Esophagus muscularis mucosa (tissue), 4 donors: ENCODE data around the gene PSMD6.

Experiments used
- EP300 ChIP-seq: sonication (generic); formaldehyde crosslinking; IDR thresholded peaks from one replicate; pipeline ENCODE4 v1.6.1; 2017; ENCODE audit warnings: antibody characterized with exemption
- POLR2A ChIP-seq: fragments of 450-650 bp; IDR thresholded peaks from one replicate; pipeline ENCODE4 v1.6.1; 2017; ENCODE audit warnings: antibody characterized with exemption, moderate library complexity, mild to moderate bottlenecking, low read depth
- POLR2AphosphoS5 ChIP-seq, 2 donors: sonication (generic); formaldehyde crosslinking; IDR thresholded peaks; one replicate each; pipeline ENCODE4 v1.6.1; 2017; ENCODE audit warnings: antibody characterized with exemption in 2 of 2
- TF ChIP-seq, protein P1 (sequence below), 3 experiments: fragments of 200-600 bp in 2 of 3; fragments of 450-650 bp in 1 of 3; sonication (generic) in 2 of 3; IDR thresholded peaks; one replicate each; pipeline ENCODE4 v1.5.1; 2017 to 2019; ENCODE audit warnings: antibody characterized with exemption in 3 of 3, mild to moderate bottlenecking in 2 of 3, moderate library complexity in 1 of 3

- TF ChIP-seq POLR2AphosphoS5 (IDR thresholded peaks at IDR 0.05) (no peak), EP300 (no peak), POLR2A (no peak)
- TF ChIP-seq, protein P1, sequence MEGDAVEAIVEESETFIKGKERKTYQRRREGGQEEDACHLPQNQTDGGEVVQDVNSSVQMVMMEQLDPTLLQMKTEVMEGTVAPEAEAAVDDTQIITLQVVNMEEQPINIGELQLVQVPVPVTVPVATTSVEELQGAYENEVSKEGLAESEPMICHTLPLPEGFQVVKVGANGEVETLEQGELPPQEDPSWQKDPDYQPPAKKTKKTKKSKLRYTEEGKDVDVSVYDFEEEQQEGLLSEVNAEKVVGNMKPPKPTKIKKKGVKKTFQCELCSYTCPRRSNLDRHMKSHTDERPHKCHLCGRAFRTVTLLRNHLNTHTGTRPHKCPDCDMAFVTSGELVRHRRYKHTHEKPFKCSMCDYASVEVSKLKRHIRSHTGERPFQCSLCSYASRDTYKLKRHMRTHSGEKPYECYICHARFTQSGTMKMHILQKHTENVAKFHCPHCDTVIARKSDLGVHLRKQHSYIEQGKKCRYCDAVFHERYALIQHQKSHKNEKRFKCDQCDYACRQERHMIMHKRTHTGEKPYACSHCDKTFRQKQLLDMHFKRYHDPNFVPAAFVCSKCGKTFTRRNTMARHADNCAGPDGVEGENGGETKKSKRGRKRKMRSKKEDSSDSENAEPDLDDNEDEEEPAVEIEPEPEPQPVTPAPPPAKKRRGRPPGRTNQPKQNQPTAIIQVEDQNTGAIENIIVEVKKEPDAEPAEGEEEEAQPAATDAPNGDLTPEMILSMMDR (IDR thresholded peaks at IDR 0.05): no peak
Measured at GRCh38 chr3:64033069-64033468, 9.8 kb upstream of the PSMD6 start.
